Suprapubic skin (tissue), 3 donors: ENCODE results near the gene APRT.

Source experiments
- CTCF ChIP-seq, 2 donors: fragments of 200-600 bp in 1 of 2; fragments of 450-650 bp in 1 of 2; sonication (generic) in 1 of 2; IDR thresholded peaks; one replicate each; pipeline ENCODE4 v1.5.1; 2016 to 2019; ENCODE audit warnings: antibody characterized with exemption in 2 of 2, mild to moderate bottlenecking in 1 of 2, moderate library complexity in 1 of 2
- EP300 ChIP-seq: sonication (generic); formaldehyde crosslinking; IDR thresholded peaks from one replicate; pipeline ENCODE4 v1.6.1; 2017; ENCODE audit warnings: antibody characterized with exemption
- POLR2A ChIP-seq, 2 donors: fragments of 450-650 bp; IDR thresholded peaks; one replicate each; pipeline ENCODE4 v1.6.1; 2017; ENCODE audit warnings: antibody characterized with exemption in 2 of 2, mild to moderate bottlenecking in 2 of 2, moderate library complexity in 2 of 2

- TF ChIP-seq CTCF (IDR thresholded peaks at IDR 0.05): no peak
- TF ChIP-seq POLR2A (IDR thresholded peaks at IDR 0.05): no peak
- no peak for TF ChIP-seq EP300
Observed at GRCh38 chr16:88761143-88761534, 50.6 kb downstream of the APRT start.
